Panc1 (cell line): ENCODE measurements around the gene INPP5A. TPM values are rescaled to one million over a fixed set of nuclear protein-coding genes. Genes with fewer than 3 reads are reported as not detected.
"Not testable (repeated sequence)": the region's sequence is repeated elsewhere in the genome, so short reads cannot be mapped to it uniquely, and the experiment has no call there.

Experiments used
- ATAC-seq: fragments of 200-7000 bp; cut with Tn5 transposase; 2 replicates; pipeline ENCODE4 v1.9.1; 2020; ENCODE audit warnings: mild to moderate bottlenecking, moderate library complexity
- BruUV-seq: library from RNA; stranded (reverse); fragments of 400-500 nt; replicated peaks from 2 replicates; lab custom pipeline; 2021; lab: Mats Ljungman, UMichigan
- CTCF ChIA-PET: fragments of 300-600 bp; sonication (Branson Sonifier 250); formaldehyde crosslinking; loops from one replicate; lab custom pipeline; 2022; ENCODE audit warnings: antibody characterized with exemption; lab: Charles Lee
- POLR2A ChIA-PET: fragments of 300-600 bp; sonication (Branson Sonifier 250); formaldehyde crosslinking; loops from one replicate; lab custom pipeline; 2022; ENCODE audit warnings: antibody characterized with exemption; lab: Charles Lee
- DNase-seq: peaks from one replicate; pipeline ENCODE4 v3.0.0-alpha.2; 2010; ENCODE audit warnings: low read depth, low spot score
- H3K27ac ChIP-seq: 2 replicates; pipeline ENCODE4 v1.5.1; 2011; ENCODE audit warnings: mild to moderate bottlenecking, low read length, inconsistent platforms
- H3K27me3 ChIP-seq: fragments of 200-500 bp; sonication (Bioruptor generic); 2 replicates; pipeline ENCODE4 v1.6.0; 2014; ENCODE audit warnings: low read length, inconsistent platforms; ENCODE audit not compliant: control insufficient read depth, insufficient read depth
- H3K36me3 ChIP-seq: fragments of 200-500 bp; sonication (Bioruptor generic); 2 replicates; pipeline ENCODE4 v1.5.1; 2014; ENCODE audit warnings: inconsistent platforms, mild to moderate bottlenecking, low read length, moderate library complexity; ENCODE audit not compliant: control insufficient read depth, insufficient read depth
- H3K4me1 ChIP-seq: 2 replicates; pipeline ENCODE4 v1.5.1; 2011; ENCODE audit warnings: inconsistent platforms, mild to moderate bottlenecking, low read length, moderate library complexity; ENCODE audit not compliant: control insufficient read depth, insufficient read depth
- H3K4me3 ChIP-seq, 2 experiments: 2 replicates each; pipeline ENCODE4 v1.5.1; 2011 to 2012; ENCODE audit warnings: low read depth in 2 of 2, low read length in 2 of 2, mild to moderate bottlenecking in 2 of 2, inconsistent platforms in 1 of 2, moderate library complexity in 1 of 2
- H3K9me3 ChIP-seq: fragments of 200-500 bp; sonication (Bioruptor generic); 2 replicates; pipeline ENCODE4 v1.5.1; 2014; ENCODE audit warnings: low read depth, mild to moderate bottlenecking, inconsistent platforms, low read length, moderate library complexity; ENCODE audit not compliant: control insufficient read depth, insufficient read depth
- POLR2AphosphoS5 ChIP-seq: IDR thresholded peaks from 2 replicates; pipeline ENCODE4 v1.6.1; 2012; ENCODE audit warnings: mild to moderate bottlenecking, low read depth, low read length, moderate library complexity
- SIN3A ChIP-seq: IDR thresholded peaks from 2 replicates; pipeline ENCODE4 v1.6.1; 2012; ENCODE audit warnings: low read depth, mild to moderate bottlenecking, low read length, moderate library complexity, borderline replicate concordance; ENCODE audit not compliant: insufficient read depth
- TCF7L2 ChIP-seq: IDR thresholded peaks from 2 replicates; pipeline ENCODE4 v1.6.1; 2011; ENCODE audit warnings: mild to moderate bottlenecking, low read depth, low read length, inconsistent platforms
- in situ Hi-C: cut with HindIII; loops from 2 replicates; pipeline ENCODE4 v1.10.0; 2016; ENCODE audit warnings: low sequenced_read_pairs, low pct_unique_long_range_greater_than_20kb
- intact Hi-C: fragments of 100-400 bp; cut with micrococcal nuclease; formaldehyde crosslinking; loops from one replicate; pipeline ENCODE4 v1.10.0; 2022; ENCODE audit not compliant: unreplicated experiment
- total RNA-seq: library from RNA; stranded (reverse); gene quantifications from one replicate; pipeline ENCODE4 v1.2.1, GENCODE V29; 2021; ENCODE audit not compliant: unreplicated experiment
- TF ChIP-seq, protein P1 (sequence below): fragments of 450-650 bp; IDR thresholded peaks from 2 replicates; pipeline ENCODE4 v1.5.1; 2017; ENCODE audit warnings: mild to moderate bottlenecking
- TF ChIP-seq, protein P2 (sequence below), 2 experiments: IDR thresholded peaks; 2 replicates each; pipeline ENCODE4 v1.6.1; 2011 to 2012; ENCODE audit warnings: low read depth in 2 of 2, control low read depth in 1 of 2, low read length in 1 of 2, mild to moderate bottlenecking in 1 of 2, moderate library complexity in 1 of 2; ENCODE audit not compliant: insufficient read depth in 1 of 2

The INPP5A gene
- total RNA-seq, 1 experiment from 2014 or later, result 60.0 TPM

DNA sequence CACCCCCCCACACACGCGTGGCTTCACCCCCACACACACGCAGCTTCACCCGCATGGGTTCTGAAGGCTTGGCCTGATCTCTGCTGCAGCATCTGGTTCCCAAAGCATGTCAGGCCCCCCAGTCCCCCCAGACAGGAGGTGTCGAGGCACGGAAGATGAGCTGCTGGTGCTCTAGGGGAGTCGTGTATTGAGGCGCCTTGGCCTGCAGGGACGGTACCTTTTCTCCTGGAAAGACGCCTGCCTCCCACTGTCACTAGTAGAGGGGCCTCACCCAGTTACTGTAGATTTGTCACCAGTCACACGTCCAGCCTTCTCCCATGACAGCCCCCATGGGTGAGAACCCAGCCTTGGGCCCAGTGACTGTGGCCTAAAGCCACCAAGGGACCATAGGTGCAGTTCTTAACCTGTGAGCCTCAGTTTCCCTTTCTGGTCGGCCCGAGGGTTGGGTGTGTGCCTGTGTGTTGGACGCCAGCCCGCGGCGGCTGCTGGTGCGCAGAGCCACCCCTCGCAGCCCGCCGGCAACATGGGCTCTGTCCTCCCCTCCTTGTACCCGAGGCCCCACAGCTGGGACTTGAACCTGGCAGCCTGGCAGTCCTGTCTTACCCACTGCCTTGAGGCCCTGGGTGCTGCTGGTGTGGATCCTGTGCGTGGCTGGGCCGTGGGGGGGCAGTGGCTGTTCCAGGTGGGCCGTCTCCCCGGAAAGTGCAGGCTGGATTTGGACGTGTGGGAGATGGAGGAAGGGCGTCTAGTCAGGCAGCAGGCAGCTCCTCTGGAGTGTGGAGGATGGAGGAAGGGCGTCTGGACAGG, 166.6 kb downstream of the INPP5A start:
- intact Hi-C loops, result no loop called here
- ChIA-PET CTCF (no interaction called here), POLR2A (no interaction called here)
- peaks cover 13% of the 10 kb centered on the region for H3K9me3 ChIP-seq
- BruUV-seq, result no TSS peak
- no peak overlapping the region for H3K27ac ChIP-seq
- H3K27me3 ChIP-seq, result no peaks in the 10 kb centered on the region
- no peak for DNase-seq
- no peak overlapping the region for H3K4me3 ChIP-seq
- TF ChIP-seq, protein P1, sequence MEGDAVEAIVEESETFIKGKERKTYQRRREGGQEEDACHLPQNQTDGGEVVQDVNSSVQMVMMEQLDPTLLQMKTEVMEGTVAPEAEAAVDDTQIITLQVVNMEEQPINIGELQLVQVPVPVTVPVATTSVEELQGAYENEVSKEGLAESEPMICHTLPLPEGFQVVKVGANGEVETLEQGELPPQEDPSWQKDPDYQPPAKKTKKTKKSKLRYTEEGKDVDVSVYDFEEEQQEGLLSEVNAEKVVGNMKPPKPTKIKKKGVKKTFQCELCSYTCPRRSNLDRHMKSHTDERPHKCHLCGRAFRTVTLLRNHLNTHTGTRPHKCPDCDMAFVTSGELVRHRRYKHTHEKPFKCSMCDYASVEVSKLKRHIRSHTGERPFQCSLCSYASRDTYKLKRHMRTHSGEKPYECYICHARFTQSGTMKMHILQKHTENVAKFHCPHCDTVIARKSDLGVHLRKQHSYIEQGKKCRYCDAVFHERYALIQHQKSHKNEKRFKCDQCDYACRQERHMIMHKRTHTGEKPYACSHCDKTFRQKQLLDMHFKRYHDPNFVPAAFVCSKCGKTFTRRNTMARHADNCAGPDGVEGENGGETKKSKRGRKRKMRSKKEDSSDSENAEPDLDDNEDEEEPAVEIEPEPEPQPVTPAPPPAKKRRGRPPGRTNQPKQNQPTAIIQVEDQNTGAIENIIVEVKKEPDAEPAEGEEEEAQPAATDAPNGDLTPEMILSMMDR, result no peak
- no peak for TF ChIP-seq SIN3A
- TF ChIP-seq POLR2AphosphoS5, result no peak
- TF ChIP-seq, protein P2, sequence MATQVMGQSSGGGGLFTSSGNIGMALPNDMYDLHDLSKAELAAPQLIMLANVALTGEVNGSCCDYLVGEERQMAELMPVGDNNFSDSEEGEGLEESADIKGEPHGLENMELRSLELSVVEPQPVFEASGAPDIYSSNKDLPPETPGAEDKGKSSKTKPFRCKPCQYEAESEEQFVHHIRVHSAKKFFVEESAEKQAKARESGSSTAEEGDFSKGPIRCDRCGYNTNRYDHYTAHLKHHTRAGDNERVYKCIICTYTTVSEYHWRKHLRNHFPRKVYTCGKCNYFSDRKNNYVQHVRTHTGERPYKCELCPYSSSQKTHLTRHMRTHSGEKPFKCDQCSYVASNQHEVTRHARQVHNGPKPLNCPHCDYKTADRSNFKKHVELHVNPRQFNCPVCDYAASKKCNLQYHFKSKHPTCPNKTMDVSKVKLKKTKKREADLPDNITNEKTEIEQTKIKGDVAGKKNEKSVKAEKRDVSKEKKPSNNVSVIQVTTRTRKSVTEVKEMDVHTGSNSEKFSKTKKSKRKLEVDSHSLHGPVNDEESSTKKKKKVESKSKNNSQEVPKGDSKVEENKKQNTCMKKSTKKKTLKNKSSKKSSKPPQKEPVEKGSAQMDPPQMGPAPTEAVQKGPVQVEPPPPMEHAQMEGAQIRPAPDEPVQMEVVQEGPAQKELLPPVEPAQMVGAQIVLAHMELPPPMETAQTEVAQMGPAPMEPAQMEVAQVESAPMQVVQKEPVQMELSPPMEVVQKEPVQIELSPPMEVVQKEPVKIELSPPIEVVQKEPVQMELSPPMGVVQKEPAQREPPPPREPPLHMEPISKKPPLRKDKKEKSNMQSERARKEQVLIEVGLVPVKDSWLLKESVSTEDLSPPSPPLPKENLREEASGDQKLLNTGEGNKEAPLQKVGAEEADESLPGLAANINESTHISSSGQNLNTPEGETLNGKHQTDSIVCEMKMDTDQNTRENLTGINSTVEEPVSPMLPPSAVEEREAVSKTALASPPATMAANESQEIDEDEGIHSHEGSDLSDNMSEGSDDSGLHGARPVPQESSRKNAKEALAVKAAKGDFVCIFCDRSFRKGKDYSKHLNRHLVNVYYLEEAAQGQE (IDR thresholded peaks at IDR 0.05; ENCODE audit: insufficient read depth in 1 of 2, low read depth in 2 of 2, low read length in 1 of 2), result no peak
- no peak for TF ChIP-seq TCF7L2
- H3K36me3 ChIP-seq, result no peaks in the 10 kb centered on the region
- in situ Hi-C loops, result no loop called here
- ATAC-seq, result no peak
- H3K4me1 ChIP-seq, result no peaks in the 10 kb centered on the region

DNA sequence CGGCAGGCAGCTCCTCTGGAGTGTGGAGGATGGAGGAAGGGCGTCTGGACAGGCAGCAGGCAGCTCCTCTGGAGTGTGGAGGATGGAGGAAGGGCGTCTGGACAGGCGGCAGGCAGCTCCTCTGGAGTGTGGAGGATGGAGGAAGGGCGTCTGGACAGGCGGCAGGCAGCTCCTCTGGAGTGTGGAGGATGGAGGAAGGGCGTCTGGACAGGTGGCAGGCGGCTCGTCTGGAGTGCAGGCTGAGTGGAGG, 167.2 kb downstream of the INPP5A start:
- intact Hi-C loops, in situ Hi-C loops, H3K36me3 ChIP-seq, H3K4me1 ChIP-seq, CTCF ChIA-PET, H3K4me3 ChIP-seq, ATAC-seq, POLR2A ChIA-PET, BruUV-seq, H3K27ac ChIP-seq, H3K27me3 ChIP-seq, DNase-seq: not testable (repeated sequence)
- H3K9me3 ChIP-seq, result peaks cover 13% of the 10 kb centered on the region

DNA sequence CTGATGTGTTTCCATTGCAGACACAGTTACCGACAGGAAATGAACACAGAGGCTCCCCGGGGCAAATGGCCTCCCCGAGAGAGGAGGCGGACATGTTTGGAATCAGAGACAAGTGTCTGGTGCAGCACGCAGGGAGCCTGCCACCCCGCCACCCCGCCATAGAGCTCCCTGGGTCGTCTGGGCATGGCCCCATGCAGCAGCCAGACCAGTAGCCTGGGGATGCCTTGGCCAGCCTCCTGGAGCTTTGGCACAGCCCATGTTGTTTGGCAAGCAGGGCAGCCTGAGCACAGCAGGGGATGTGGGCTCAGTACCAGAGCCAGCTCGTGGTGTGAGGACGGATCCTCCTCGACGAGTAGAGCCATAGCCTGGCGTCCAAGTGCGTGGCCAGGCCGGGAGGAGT, 167.6 kb downstream of the INPP5A start:
- no peak for ATAC-seq
- in situ Hi-C loops, result no loop called here
- BruUV-seq, result no TSS peak
- intact Hi-C loops, result no loop called here
- DNase-seq, result no peak
- Histone ChIP-seq H3K4me3 (no peak overlapping the region), H3K27me3 (no peaks in the 10 kb centered on the region), H3K9me3 (peaks cover 13% of the 10 kb centered on the region), H3K36me3 (no peaks in the 10 kb centered on the region), H3K27ac (no peak overlapping the region), H3K4me1 (no peaks in the 10 kb centered on the region)
- CTCF ChIA-PET, result no interaction called here
- POLR2A ChIA-PET, result no interaction called here
- no peak for TF ChIP-seq POLR2AphosphoS5
- TF ChIP-seq TCF7L2, result no peak
- TF ChIP-seq SIN3A, result no peak
- TF ChIP-seq, protein P1, result no peak
- TF ChIP-seq, protein P2 (IDR thresholded peaks at IDR 0.05; ENCODE audit: insufficient read depth in 1 of 2, low read depth in 2 of 2, low read length in 1 of 2), result no peak
